H1 (cell line): ENCODE measurements around the gene SPRYD4.

ENCODE experiments used
- BRCA1 ChIP-seq: IDR thresholded peaks from 2 replicates; pipeline ENCODE4 v1.6.1; 2012; ENCODE audit warnings: low read depth, low read length, improper control_type of control experiment
- GTF2F1 ChIP-seq: IDR thresholded peaks from 2 replicates; pipeline ENCODE4 v1.6.1; 2012; ENCODE audit warnings: low read depth, low read length, improper control_type of control experiment, borderline replicate concordance
- POLR2AphosphoS5 ChIP-seq: IDR thresholded peaks from 2 replicates; pipeline ENCODE4 v1.6.1; 2011; ENCODE audit warnings: low read depth, low read length
- SP2 ChIP-seq: IDR thresholded peaks from 2 replicates; pipeline ENCODE4 v1.6.1; 2012; ENCODE audit warnings: mild to moderate bottlenecking, low read length, inconsistent platforms
- TCF12 ChIP-seq: IDR thresholded peaks from 2 replicates; pipeline ENCODE4 v1.6.1; 2011; ENCODE audit warnings: low read depth, mild to moderate bottlenecking, low read length
- TF ChIP-seq, protein P1 (sequence below): IDR thresholded peaks from 2 replicates; pipeline ENCODE4 v1.6.1; 2012; ENCODE audit warnings: inconsistent platforms
- TF ChIP-seq, protein P2 (sequence below), 3 experiments: IDR thresholded peaks; 1 replicate in 2 of 3; 2 replicates in 1 of 3; pipeline versions ENCODE4 v1.5.1 to v1.6.1; 2011; ENCODE audit warnings: low read length in 3 of 3, mild to moderate bottlenecking in 3 of 3, inconsistent platforms in 2 of 3, low read depth in 1 of 3, moderate library complexity in 1 of 3; ENCODE audit not compliant: insufficient read depth in 1 of 3; ENCODE audit errors: control extremely low read depth in 1 of 3
- TF ChIP-seq, protein P3 (sequence below): IDR thresholded peaks from 2 replicates; pipeline ENCODE4 v1.6.1; 2011; ENCODE audit warnings: low read depth, mild to moderate bottlenecking, low read length; ENCODE audit not compliant: insufficient read depth

DNA sequence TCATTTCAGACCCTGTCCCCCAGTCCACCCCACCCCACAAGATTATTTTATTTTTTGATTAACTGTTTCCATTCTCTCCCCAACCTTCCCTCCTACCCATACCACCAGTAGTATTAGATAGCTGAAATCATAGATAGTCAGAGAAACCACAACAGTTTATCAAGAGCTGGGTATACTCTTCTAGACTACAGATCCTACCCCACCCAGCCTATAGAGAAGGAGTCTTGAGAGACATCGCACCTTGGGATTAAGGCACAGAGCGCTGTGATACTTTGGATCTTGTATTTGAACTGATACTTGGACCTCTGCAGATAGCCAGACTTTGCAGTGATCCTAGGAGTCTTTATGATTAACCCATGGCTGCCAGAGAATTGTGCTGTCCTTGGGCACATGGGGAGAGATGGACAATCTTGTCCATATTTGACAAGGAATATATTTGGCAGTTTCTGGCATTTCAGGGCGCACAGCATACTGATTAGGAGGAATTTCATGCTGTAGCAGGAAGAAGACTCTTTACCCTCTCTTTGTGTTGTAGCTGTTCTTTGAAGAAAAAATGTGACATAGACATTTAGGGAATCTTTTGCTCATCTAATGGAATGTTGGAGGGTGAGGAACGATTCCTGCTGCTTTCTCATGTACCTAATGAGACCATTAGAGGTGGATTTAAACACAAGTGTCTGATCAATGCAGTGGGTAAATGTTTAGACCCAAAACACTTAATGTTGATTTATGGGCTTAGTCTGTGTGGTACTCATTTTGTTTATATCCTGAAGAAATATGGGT is 54.2 kb downstream of the SPRYD4 start:
- TF ChIP-seq POLR2AphosphoS5 (no peak), BRCA1 (no peak), SP2 (no peak), TCF12 (no peak), GTF2F1 (no peak)
- TF ChIP-seq, protein P1, sequence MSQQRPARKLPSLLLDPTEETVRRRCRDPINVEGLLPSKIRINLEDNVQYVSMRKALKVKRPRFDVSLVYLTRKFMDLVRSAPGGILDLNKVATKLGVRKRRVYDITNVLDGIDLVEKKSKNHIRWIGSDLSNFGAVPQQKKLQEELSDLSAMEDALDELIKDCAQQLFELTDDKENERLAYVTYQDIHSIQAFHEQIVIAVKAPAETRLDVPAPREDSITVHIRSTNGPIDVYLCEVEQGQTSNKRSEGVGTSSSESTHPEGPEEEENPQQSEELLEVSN: no peak
- TF ChIP-seq, protein P2, sequence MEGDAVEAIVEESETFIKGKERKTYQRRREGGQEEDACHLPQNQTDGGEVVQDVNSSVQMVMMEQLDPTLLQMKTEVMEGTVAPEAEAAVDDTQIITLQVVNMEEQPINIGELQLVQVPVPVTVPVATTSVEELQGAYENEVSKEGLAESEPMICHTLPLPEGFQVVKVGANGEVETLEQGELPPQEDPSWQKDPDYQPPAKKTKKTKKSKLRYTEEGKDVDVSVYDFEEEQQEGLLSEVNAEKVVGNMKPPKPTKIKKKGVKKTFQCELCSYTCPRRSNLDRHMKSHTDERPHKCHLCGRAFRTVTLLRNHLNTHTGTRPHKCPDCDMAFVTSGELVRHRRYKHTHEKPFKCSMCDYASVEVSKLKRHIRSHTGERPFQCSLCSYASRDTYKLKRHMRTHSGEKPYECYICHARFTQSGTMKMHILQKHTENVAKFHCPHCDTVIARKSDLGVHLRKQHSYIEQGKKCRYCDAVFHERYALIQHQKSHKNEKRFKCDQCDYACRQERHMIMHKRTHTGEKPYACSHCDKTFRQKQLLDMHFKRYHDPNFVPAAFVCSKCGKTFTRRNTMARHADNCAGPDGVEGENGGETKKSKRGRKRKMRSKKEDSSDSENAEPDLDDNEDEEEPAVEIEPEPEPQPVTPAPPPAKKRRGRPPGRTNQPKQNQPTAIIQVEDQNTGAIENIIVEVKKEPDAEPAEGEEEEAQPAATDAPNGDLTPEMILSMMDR (IDR thresholded peaks at IDR 0.05; ENCODE audit: control extremely low read depth in 1 of 3, insufficient read depth in 1 of 3, low read depth in 1 of 3, low read length in 3 of 3): no peak
- TF ChIP-seq, protein P3, sequence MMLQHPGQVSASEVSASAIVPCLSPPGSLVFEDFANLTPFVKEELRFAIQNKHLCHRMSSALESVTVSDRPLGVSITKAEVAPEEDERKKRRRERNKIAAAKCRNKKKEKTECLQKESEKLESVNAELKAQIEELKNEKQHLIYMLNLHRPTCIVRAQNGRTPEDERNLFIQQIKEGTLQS: no peak
